HG02642 (cell line): ENCODE data around the gene RASSF10.

Experiments used
- ATAC-seq: cut with Tn5 transposase; IDR thresholded peaks from one replicate; pipeline ENCODE4 v1.9.1; 2021; ENCODE audit warnings: mild to moderate bottlenecking; ENCODE audit not compliant: unreplicated experiment, poor library complexity

Gene RASSF10

GRCh38 chr11:13047884-13048283, 38.8 kb downstream of the RASSF10 start:
- no peak for ATAC-seq

GRCh38 chr11:13051257-13051656, 42.1 kb downstream of the RASSF10 start:
- ATAC-seq, result no peak

GRCh38 chr11:13052130-13052571, 43.0 kb downstream of the RASSF10 start:
- no peak for ATAC-seq

GRCh38 chr11:13053255-13053917, 44.3 kb downstream of the RASSF10 start:
- ATAC-seq, result no peak

- ATAC-seq, result no peak
Observed at GRCh38 chr11:13054278-13054677, 45.2 kb downstream of the RASSF10 start.

- ATAC-seq, result no peak
Observed at GRCh38 chr11:13055200-13055599, 46.1 kb downstream of the RASSF10 start.

GRCh38 chr11:13061294-13061990, 52.3 kb downstream of the RASSF10 start:
- no peak for ATAC-seq
